ENCODE data around the gene CD52. TPM values are rescaled to one million over a fixed set of nuclear protein-coding genes. Genes with fewer than 3 reads are reported as not detected.

The CD52 gene
- total and polyA plus RNA-seq, 2 of the 13 experiments (the other 11 are each of a cell fraction or from before 2014, with no cell fraction given), result 0.32 TPM; not detected in 1

DNA sequence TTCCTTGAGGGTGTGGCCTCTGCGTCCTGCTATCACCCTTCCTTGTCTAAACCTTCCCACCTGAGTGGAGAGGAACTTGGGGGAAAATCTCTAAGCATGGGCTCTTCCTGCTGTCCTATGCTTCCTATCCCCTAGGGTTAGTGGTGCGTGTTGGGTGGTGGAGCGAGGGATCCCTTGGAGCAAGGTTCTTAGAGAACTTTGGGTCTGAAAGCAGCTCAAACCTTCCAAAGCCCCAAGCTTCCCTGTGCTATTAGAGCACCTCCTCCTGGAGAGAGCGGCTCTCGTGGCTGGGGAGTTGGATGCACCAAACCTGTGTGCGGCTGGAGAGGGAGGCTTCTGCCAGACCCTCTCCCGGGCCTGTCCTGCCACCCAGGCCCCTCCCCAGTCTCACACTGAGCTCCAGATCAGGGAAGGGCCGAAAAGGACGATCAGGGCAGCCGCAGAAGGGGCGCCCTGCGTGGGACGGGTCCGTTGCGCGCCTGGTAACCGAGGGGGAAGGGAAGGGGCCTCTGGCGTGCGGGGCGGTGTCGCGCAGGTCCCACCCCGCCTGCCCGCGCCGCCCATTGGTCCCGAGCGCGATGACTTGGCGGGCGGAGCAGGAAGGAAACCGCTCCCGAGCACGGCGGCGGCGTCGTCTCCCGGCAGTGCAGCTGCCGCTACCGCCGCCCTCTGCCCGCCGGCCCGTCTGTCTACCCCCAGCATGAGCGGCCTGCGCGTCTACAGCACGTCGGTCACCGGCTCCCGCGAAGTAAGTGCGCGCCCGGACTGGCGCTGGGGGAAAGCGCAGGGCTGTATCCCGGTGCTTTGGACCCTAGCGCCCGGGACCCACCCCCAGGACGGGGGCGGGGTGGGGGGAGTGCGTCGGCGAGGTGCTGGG, 38.1 kb upstream of the CD52 start, which contains the start of gene SH3BGRL3 (continued):
- TF ChIP-seq ZNF281 (CRISPR knock-in tag; IDR thresholded peaks at IDR 0.05; ENCODE audit: borderline replicate concordance), result peak; percentile 63; the same call in 1 of the 2 replicates
- TF ChIP-seq RBM39 (IDR thresholded peaks at IDR 0.05; ENCODE audit: low read depth, low read length, poor library complexity, severe bottlenecking), result peak; percentile 72
- TF ChIP-seq ZFP82 (CRISPR knock-in tag; IDR thresholded peaks at IDR 0.05; ENCODE audit: borderline replicate concordance), result no peak; the same call in 1 of the 2 replicates
- TF ChIP-seq ZNF816 (CRISPR knock-in tag; IDR thresholded peaks at IDR 0.05; ENCODE audit: borderline replicate concordance), result peak; percentile 43; the same call in 1 of the 2 replicates
- TF ChIP-seq TGIF2 (CRISPR knock-in tag; IDR thresholded peaks at IDR 0.05), result peak; percentile 60; the same call in 1 of the 2 replicates
- no peak for TF ChIP-seq ZFYVE20 (CRISPR knock-in tag; IDR thresholded peaks at IDR 0.05; ENCODE audit: borderline replicate concordance, low read depth)
- no peak for TF ChIP-seq CREB3 (CRISPR knock-in tag; IDR thresholded peaks at IDR 0.05)
- no peak for TF ChIP-seq ZNF549 (CRISPR knock-in tag; IDR thresholded peaks at IDR 0.05)
- TF ChIP-seq, protein P1, sequence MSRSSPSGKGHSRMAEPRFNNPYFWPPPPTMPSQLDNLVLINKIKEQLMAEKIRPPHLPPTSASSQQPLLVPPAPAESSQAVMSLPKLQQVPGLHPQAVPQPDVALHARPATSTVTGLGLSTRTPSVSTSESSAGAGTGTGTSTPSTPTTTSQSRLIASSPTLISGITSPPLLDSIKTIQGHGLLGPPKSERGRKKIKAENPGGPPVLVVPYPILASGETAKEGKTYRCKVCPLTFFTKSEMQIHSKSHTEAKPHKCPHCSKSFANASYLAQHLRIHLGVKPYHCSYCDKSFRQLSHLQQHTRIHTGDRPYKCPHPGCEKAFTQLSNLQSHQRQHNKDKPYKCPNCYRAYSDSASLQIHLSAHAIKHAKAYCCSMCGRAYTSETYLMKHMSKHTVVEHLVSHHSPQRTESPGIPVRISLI (CRISPR knock-in tag; IDR thresholded peaks at IDR 0.05; ENCODE audit: borderline replicate concordance), result peak; percentile 11; the same call in 1 of the 2 replicates
- TF ChIP-seq HHEX (CRISPR knock-in tag; IDR thresholded peaks at IDR 0.05), result no peak
- no peak for TF ChIP-seq SIX1 (CRISPR knock-in tag; IDR thresholded peaks at IDR 0.05; ENCODE audit: borderline replicate concordance)
- TF ChIP-seq TBX3 (IDR thresholded peaks at IDR 0.05; ENCODE audit: borderline replicate concordance), result no peak
- TF ChIP-seq MAFK (conservative IDR thresholded peaks at IDR 0.05 in 1 of 2, IDR thresholded peaks at IDR 0.05 in 1 of 2; ENCODE audit: low read length in 2 of 2), result no peak
- TF ChIP-seq ZNF20 (CRISPR knock-in tag; IDR thresholded peaks at IDR 0.05), result no peak
- TF ChIP-seq KAT2B (IDR thresholded peaks at IDR 0.05; ENCODE audit: borderline replicate concordance, low read depth, low read length), result no peak
- TF ChIP-seq CBFB (CRISPR knock-in tag; IDR thresholded peaks at IDR 0.05), result peak; percentile 31; the same call in 1 of the 2 replicates
- TF ChIP-seq NFYB (CRISPR knock-in tag; IDR thresholded peaks at IDR 0.05), result peak; percentile 84
- TF ChIP-seq, protein P2, sequence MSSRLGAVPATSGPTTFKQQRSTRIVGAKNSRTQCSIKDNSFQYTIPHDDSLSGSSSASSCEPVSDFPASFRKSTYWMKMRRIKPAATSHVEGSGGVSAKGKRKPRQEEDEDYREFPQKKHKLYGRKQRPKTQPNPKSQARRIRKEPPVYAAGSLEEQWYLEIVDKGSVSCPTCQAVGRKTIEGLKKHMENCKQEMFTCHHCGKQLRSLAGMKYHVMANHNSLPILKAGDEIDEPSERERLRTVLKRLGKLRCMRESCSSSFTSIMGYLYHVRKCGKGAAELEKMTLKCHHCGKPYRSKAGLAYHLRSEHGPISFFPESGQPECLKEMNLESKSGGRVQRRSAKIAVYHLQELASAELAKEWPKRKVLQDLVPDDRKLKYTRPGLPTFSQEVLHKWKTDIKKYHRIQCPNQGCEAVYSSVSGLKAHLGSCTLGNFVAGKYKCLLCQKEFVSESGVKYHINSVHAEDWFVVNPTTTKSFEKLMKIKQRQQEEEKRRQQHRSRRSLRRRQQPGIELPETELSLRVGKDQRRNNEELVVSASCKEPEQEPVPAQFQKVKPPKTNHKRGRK (CRISPR knock-in tag; IDR thresholded peaks at IDR 0.05), result no peak
- no peak for TF ChIP-seq MLX (CRISPR knock-in tag; IDR thresholded peaks at IDR 0.05)
- TF ChIP-seq ZNF672 (CRISPR knock-in tag; IDR thresholded peaks at IDR 0.05), result no peak
- TF ChIP-seq MED8 (CRISPR knock-in tag; IDR thresholded peaks at IDR 0.05; ENCODE audit: insufficient replicate concordance), result no peak
- TF ChIP-seq ZBTB21 (CRISPR knock-in tag; IDR thresholded peaks at IDR 0.05), result no peak

All from HepG2 (cell line).